IMR-90 (cell line): ENCODE data around the gene SPATC1L. TPM values are rescaled to one million over a fixed set of nuclear protein-coding genes. Genes with fewer than 3 reads are reported as not detected.

ENCODE experiments used
- ATAC-seq: fragments of 200-7000 bp; cut with Tn5 transposase; 2 replicates; pipeline ENCODE4 v1.9.1; 2020; ENCODE audit warnings: low read depth, mild to moderate bottlenecking, moderate library complexity
- BruUV-seq: library from RNA; stranded (reverse); fragments of 400-500 nt; replicated peaks from 2 replicates; lab custom pipeline; 2021; lab: Mats Ljungman, UMichigan
- CTCF ChIA-PET: fragments of 300-600 bp; formaldehyde crosslinking; extraction: SDS; loops from one replicate; lab custom pipeline; 2021; ENCODE audit warnings: antibody characterized with exemption; lab: Yijun Ruan, JAX
- POLR2A ChIA-PET: fragments of 300-600 bp; sonication (Branson Sonifier 250); formaldehyde crosslinking; loops from one replicate; lab custom pipeline; 2022; ENCODE audit warnings: antibody characterized with exemption; ENCODE audit not compliant: unreplicated experiment; lab: Charles Lee
- DNase-seq: peaks from one replicate; pipeline ENCODE4 v3.0.0; 2013
- H2AFZ ChIP-seq: replicated peaks from 2 replicates; pipeline ENCODE3; 2013; ENCODE audit warnings: low read length, mild to moderate bottlenecking; ENCODE audit not compliant: poor library complexity
- H2AK5ac ChIP-seq: 2 replicates; pipeline ENCODE4 v1.6.1; 2013; ENCODE audit warnings: low read depth, low read length, inconsistent platforms
- H2AK9ac ChIP-seq: replicated peaks from 2 replicates; pipeline ENCODE3; 2013; ENCODE audit warnings: mild to moderate bottlenecking, low read depth, low read length, moderate library complexity; ENCODE audit not compliant: poor library complexity
- H2BK120ac ChIP-seq: 2 replicates; pipeline ENCODE4 v1.6.1; 2013; ENCODE audit warnings: low read depth, low read length, inconsistent platforms
- H2BK15ac ChIP-seq: 3 replicates; pipeline ENCODE4 v1.6.1; 2013; ENCODE audit warnings: low read depth, low read length, inconsistent platforms
- H2BK20ac ChIP-seq: 2 replicates; pipeline ENCODE4 v1.6.1; 2013; ENCODE audit warnings: low read depth, mild to moderate bottlenecking, inconsistent platforms, low read length, moderate library complexity
- H2BK5ac ChIP-seq: 2 replicates; pipeline ENCODE4 v1.6.1; 2013; ENCODE audit warnings: mild to moderate bottlenecking, low read depth, low read length, inconsistent platforms; ENCODE audit not compliant: poor library complexity, severe bottlenecking
- H3K14ac ChIP-seq: replicated peaks from 2 replicates; pipeline ENCODE4 v1.6.1; 2013; ENCODE audit warnings: low read depth, low read length, inconsistent platforms
- H3K18ac ChIP-seq: 2 replicates; pipeline ENCODE4 v1.6.1; 2013; ENCODE audit warnings: low read depth, low read length, control low read depth
- H3K23ac ChIP-seq: 2 replicates; pipeline ENCODE4 v1.6.1; 2013; ENCODE audit warnings: low read depth, low read length, inconsistent platforms
- H3K27ac ChIP-seq: 2 replicates; pipeline ENCODE4 v1.5.1; 2013; ENCODE audit warnings: mild to moderate bottlenecking, control low read depth, low read length; ENCODE audit not compliant: insufficient read depth
- H3K27me3 ChIP-seq: 2 replicates; pipeline ENCODE4 v1.6.1; 2013; ENCODE audit warnings: low read length; ENCODE audit not compliant: control insufficient read depth, insufficient read depth
- H3K36me3 ChIP-seq: 2 replicates; pipeline ENCODE4 v1.6.1; 2013; ENCODE audit warnings: low read length, mixed read lengths; ENCODE audit not compliant: control insufficient read depth, insufficient read depth
- H3K4ac ChIP-seq: 2 replicates; pipeline ENCODE4 v1.6.1; 2013; ENCODE audit warnings: low read depth, low read length, inconsistent platforms
- H3K4me1 ChIP-seq: 2 replicates; pipeline ENCODE4 v1.6.1; 2013; ENCODE audit warnings: low read length, mixed read lengths; ENCODE audit not compliant: control insufficient read depth, insufficient read depth
- H3K4me2 ChIP-seq: 2 replicates; pipeline ENCODE4 v1.6.1; 2013; ENCODE audit warnings: low read depth, mild to moderate bottlenecking, control low read depth, low read length, moderate library complexity
- H3K4me3 ChIP-seq: 2 replicates; pipeline ENCODE4 v1.5.1; 2013; ENCODE audit warnings: low read depth, mild to moderate bottlenecking, control low read depth, low read length, moderate library complexity; ENCODE audit not compliant: insufficient read depth
- H3K56ac ChIP-seq: 2 replicates; pipeline ENCODE4 v1.6.1; 2013; ENCODE audit warnings: low read length, inconsistent platforms; ENCODE audit not compliant: insufficient read depth; ENCODE audit errors: extremely low read depth
- H3K79me1 ChIP-seq, 2 experiments: 2 replicates each; pipeline ENCODE4 v1.6.1; 2013; ENCODE audit warnings: low read length in 2 of 2, inconsistent platforms in 1 of 2, low read depth in 1 of 2
- H3K9ac ChIP-seq: 2 replicates; pipeline ENCODE4 v1.6.1; 2013; ENCODE audit warnings: low read depth, low read length, control low read depth
- H3K9me1 ChIP-seq: 2 replicates; pipeline ENCODE4 v1.6.1; 2013; ENCODE audit warnings: low read length, inconsistent platforms; ENCODE audit not compliant: insufficient read depth
- H3K9me3 ChIP-seq: 2 replicates; pipeline ENCODE4 v1.6.1; 2013; ENCODE audit warnings: low read length; ENCODE audit not compliant: control insufficient read depth, insufficient read depth
- H4K20me1 ChIP-seq: 2 replicates; pipeline ENCODE4 v1.6.1; 2013; ENCODE audit warnings: low read length, inconsistent platforms; ENCODE audit not compliant: insufficient read depth
- H4K5ac ChIP-seq: 2 replicates; pipeline ENCODE4 v1.6.1; 2013; ENCODE audit warnings: mild to moderate bottlenecking, low read depth, low read length, control low read depth
- H4K8ac ChIP-seq, 2 experiments: 2 replicates each; pipeline ENCODE4 v1.6.1; 2013; ENCODE audit warnings: low read depth in 2 of 2, low read length in 2 of 2, control low read depth in 1 of 2, inconsistent platforms in 1 of 2
- H4K91ac ChIP-seq: 2 replicates; pipeline ENCODE4 v1.6.1; 2013; ENCODE audit warnings: low read depth, low read length, inconsistent platforms; ENCODE audit not compliant: insufficient read depth
- BHLHE40 ChIP-seq: fragments of 150-350 bp; IDR thresholded peaks from 2 replicates; pipeline ENCODE4 v1.6.1; 2016; ENCODE audit warnings: mild to moderate bottlenecking, low read depth, low read length
- CEBPB ChIP-seq: IDR thresholded peaks from 2 replicates; pipeline ENCODE4 v1.6.1; 2012; ENCODE audit warnings: low read depth, low read length, improper control_type of control experiment
- CHD1 ChIP-seq: IDR thresholded peaks from 2 replicates; pipeline ENCODE4 v1.6.1; 2012; ENCODE audit warnings: low read depth, low read length, improper control_type of control experiment
- ELK1 ChIP-seq: fragments of 150-350 bp; IDR thresholded peaks from 2 replicates; pipeline ENCODE4 v1.6.1; 2016; ENCODE audit warnings: low read depth, mild to moderate bottlenecking, low read length, moderate library complexity, borderline replicate concordance
- FOS ChIP-seq: fragments of 150-350 bp; IDR thresholded peaks from 2 replicates; pipeline ENCODE4 v1.6.1; 2016; ENCODE audit warnings: low read depth, low read length
- MAFK ChIP-seq: IDR thresholded peaks from 2 replicates; pipeline ENCODE4 v1.6.1; 2012; ENCODE audit warnings: low read depth, low read length, improper control_type of control experiment
- MAZ ChIP-seq: IDR thresholded peaks from 2 replicates; pipeline ENCODE4 v1.6.1; 2012; ENCODE audit warnings: low read depth, mild to moderate bottlenecking, low read length, improper control_type of control experiment, moderate library complexity, borderline replicate concordance
- MXI1 ChIP-seq: IDR thresholded peaks from 2 replicates; pipeline ENCODE4 v1.6.1; 2012; ENCODE audit warnings: low read depth, mild to moderate bottlenecking, low read length, moderate library complexity, borderline replicate concordance
- NFE2L2 ChIP-seq: fragments of 150-350 bp; IDR thresholded peaks from 2 replicates; pipeline ENCODE4 v1.6.1; 2016; ENCODE audit warnings: low read depth, mild to moderate bottlenecking, low read length
- POLR2A ChIP-seq: IDR thresholded peaks from 2 replicates; pipeline ENCODE4 v1.6.1; 2012; ENCODE audit warnings: mild to moderate bottlenecking, low read depth, low read length
- RAD21 ChIP-seq: IDR thresholded peaks from 2 replicates; pipeline ENCODE4 v1.6.1; 2012; ENCODE audit warnings: low read length, improper control_type of control experiment
- RCOR1 ChIP-seq: IDR thresholded peaks from 2 replicates; pipeline ENCODE4 v1.6.1; 2012; ENCODE audit warnings: mild to moderate bottlenecking, low read length, improper control_type of control experiment; ENCODE audit not compliant: insufficient replicate concordance
- RFX5 ChIP-seq: IDR thresholded peaks from 2 replicates; pipeline ENCODE4 v1.8.0; 2012; ENCODE audit warnings: low read depth, mild to moderate bottlenecking, low read length, moderate library complexity
- SMC3 ChIP-seq: fragments of 150-350 bp; IDR thresholded peaks from 2 replicates; pipeline ENCODE4 v1.6.1; 2016; ENCODE audit warnings: low read depth, mild to moderate bottlenecking, antibody characterized with exemption, low read length, moderate library complexity
- USF2 ChIP-seq: fragments of 150-350 bp; IDR thresholded peaks from 2 replicates; pipeline ENCODE4 v1.6.1; 2017; ENCODE audit warnings: mild to moderate bottlenecking, antibody characterized with exemption, low read length, low read depth
- WGBS, 2 experiments: methylation state at CpG; one replicate each; pipeline versions ENCODE4 v1.1.5 to v1.1.7; 2013; ENCODE audit warnings: missing lambda C conversion rate in 2 of 2; ENCODE audit not compliant: insufficient read length in 1 of 2; ENCODE audit errors: extremely low coverage in 2 of 2; 5-methylcytosine and 5-hydroxymethylcytosine counted together
- dilution Hi-C: fragments of 300-500 bp; cut with HindIII; formaldehyde crosslinking; loops from one replicate; pipeline ENCODE4 v1.14.3; 2018; ENCODE audit warnings: low sequenced_read_pairs; ENCODE audit not compliant: unreplicated experiment
- in situ Hi-C: fragments of 300-500 bp; cut with MboI; formaldehyde crosslinking; loops from 3 replicates; pipeline ENCODE4 v1.14.3; 2019; ENCODE audit warnings: low sequenced_read_pairs, inconsistent platforms, mixed read lengths
- intact Hi-C: fragments of 100-400 bp; cut with micrococcal nuclease; formaldehyde crosslinking; loops from 2 replicates; pipeline ENCODE4 v1.10.0; 2022
- polyA plus RNA-seq, 3 experiments: library from polyadenylated mRNA; depleted of rRNA; stranded (reverse); fragments of >200 nt; gene quantifications; 2 replicates each; pipeline ENCODE4 v1.2.3, GENCODE V29; 2012; ENCODE audit warnings: low replicate concordance in 1 of 3
- total RNA-seq: library from RNA; depleted of rRNA; stranded (reverse); fragments of >200 nt; gene quantifications from 2 replicates; pipeline ENCODE4 v1.2.3, GENCODE V29; 2012
- TF ChIP-seq, protein P1 (sequence below): conservative IDR thresholded peaks from 2 replicates; pipeline ENCODE4 v1.5.1; 2012; ENCODE audit warnings: mild to moderate bottlenecking, low read depth, low read length, improper control_type of control experiment

Gene SPATC1L
- total and polyA plus RNA-seq, 2 of the 4 experiments (the other 2 are of a cell fraction) = 3.8 to 17.2 TPM

DNA sequence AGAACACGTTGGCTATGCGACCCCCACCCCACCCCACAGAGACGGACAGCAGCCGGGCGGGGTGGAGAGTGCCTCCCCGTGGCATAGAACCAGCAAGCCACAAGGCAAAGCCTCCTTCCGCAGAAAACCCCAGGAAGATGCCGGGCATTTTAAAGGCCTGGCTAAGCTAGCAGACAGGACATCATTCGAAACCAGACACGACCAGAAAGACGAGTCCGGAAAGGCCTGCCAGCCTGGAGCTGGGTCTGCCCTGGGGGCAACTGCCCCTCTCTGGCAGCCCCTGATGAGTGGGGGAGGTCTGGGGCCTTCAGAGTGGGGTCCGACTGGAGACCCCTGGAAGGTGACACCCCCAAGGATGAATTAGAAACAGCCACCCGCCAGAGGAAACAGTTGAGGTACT, 37.4 kb downstream of the SPATC1L start:
- no peak overlapping the region for H4K5ac ChIP-seq
- no peaks in the 10 kb centered on the region for H3K4me1 ChIP-seq
- DNase-seq (no peak), ATAC-seq (no peak)
- H3K23ac ChIP-seq = no peak overlapping the region
- peak overlapping the region; percentile 8 for H2AK9ac ChIP-seq
- in situ Hi-C loops (no loop called here), intact Hi-C loops (no loop called here), dilution Hi-C loops (no loop called here)
- no peak overlapping the region for H2BK15ac ChIP-seq
- TF ChIP-seq CEBPB = no peak
- no peak for TF ChIP-seq CHD1
- no peak for TF ChIP-seq ELK1
- no peak for TF ChIP-seq NFE2L2
- TF ChIP-seq MAZ = no peak
- TF ChIP-seq MXI1 = no peak
- TF ChIP-seq POLR2A = no peak
- TF ChIP-seq, protein P1, sequence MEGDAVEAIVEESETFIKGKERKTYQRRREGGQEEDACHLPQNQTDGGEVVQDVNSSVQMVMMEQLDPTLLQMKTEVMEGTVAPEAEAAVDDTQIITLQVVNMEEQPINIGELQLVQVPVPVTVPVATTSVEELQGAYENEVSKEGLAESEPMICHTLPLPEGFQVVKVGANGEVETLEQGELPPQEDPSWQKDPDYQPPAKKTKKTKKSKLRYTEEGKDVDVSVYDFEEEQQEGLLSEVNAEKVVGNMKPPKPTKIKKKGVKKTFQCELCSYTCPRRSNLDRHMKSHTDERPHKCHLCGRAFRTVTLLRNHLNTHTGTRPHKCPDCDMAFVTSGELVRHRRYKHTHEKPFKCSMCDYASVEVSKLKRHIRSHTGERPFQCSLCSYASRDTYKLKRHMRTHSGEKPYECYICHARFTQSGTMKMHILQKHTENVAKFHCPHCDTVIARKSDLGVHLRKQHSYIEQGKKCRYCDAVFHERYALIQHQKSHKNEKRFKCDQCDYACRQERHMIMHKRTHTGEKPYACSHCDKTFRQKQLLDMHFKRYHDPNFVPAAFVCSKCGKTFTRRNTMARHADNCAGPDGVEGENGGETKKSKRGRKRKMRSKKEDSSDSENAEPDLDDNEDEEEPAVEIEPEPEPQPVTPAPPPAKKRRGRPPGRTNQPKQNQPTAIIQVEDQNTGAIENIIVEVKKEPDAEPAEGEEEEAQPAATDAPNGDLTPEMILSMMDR = no peak
- no peak for TF ChIP-seq FOS
- no peak for TF ChIP-seq RAD21
- no peak for TF ChIP-seq RCOR1
- no peak for TF ChIP-seq USF2
- no peak for TF ChIP-seq RFX5
- no peak for TF ChIP-seq BHLHE40
- no peak for TF ChIP-seq MAFK
- no peak for TF ChIP-seq SMC3
- CTCF ChIA-PET = no interaction called here
- no peak overlapping the region for H3K4me3 ChIP-seq
- H3K9ac ChIP-seq = no peak overlapping the region
- no peak overlapping the region for H4K8ac ChIP-seq
- H3K4ac ChIP-seq = no peak overlapping the region
- H2BK120ac ChIP-seq = no peak overlapping the region
- H4K91ac ChIP-seq = no peak overlapping the region
- H2BK5ac ChIP-seq = no peak overlapping the region
- POLR2A ChIA-PET = no interaction called here
- H3K36me3 ChIP-seq = no peaks in the 10 kb centered on the region
- H3K56ac ChIP-seq = no peak overlapping the region
- no TSS peak for BruUV-seq
- no peak overlapping the region for H3K27ac ChIP-seq
- no peak overlapping the region for H3K18ac ChIP-seq
- H3K27me3 ChIP-seq = no peaks in the 10 kb centered on the region
- no peak overlapping the region for H2AFZ ChIP-seq
- no peak overlapping the region for H2AK5ac ChIP-seq
- H3K14ac ChIP-seq = no peak overlapping the region
- 73% methylated on average over 3 of the region's 14 CpGs; no CpG with 5 or more reads in 1 of the 2 experiments for WGBS, 2 experiments
- H4K20me1 ChIP-seq = no peaks in the 10 kb centered on the region
- H3K79me1 ChIP-seq = no peaks in the 10 kb centered on the region
- H3K9me1 ChIP-seq = no peaks in the 10 kb centered on the region
- no peaks in the 10 kb centered on the region for H3K9me3 ChIP-seq
- no peak overlapping the region for H2BK20ac ChIP-seq
- H3K4me2 ChIP-seq = no peak overlapping the region
